ENCODE results near the gene TOMM7.
"Not testable (repeated sequence)": the region's sequence is repeated elsewhere in the genome, so short reads cannot be mapped to it uniquely, and the experiment has no call there.

TOMM7 gene

GRCh38 chr7:22814261-22815208 lies 8.1 kb downstream of the TOMM7 start:
- DNase-seq, result no peak

- DNase-seq, result no peak
These were observed 10.3 kb downstream of the TOMM7 start for GRCh38 chr7:22812353-22812752.

- no peak for DNase-seq
These were observed 10.8 kb downstream of the TOMM7 start for GRCh38 chr7:22811746-22812280.

GRCh38 chr7:22810843-22811242 lies 11.8 kb downstream of the TOMM7 start:
- no peak for DNase-seq

- no peak for DNase-seq
These were observed 12.6 kb downstream of the TOMM7 start for GRCh38 chr7:22809902-22810642.

- DNase-seq, result no peak
These were observed 14.5 kb downstream of the TOMM7 start for GRCh38 chr7:22808140-22808539.

GRCh38 chr7:22806752-22807151 lies 15.9 kb downstream of the TOMM7 start:
- DNase-seq, result no peak

- DNase-seq, result no peak
These were observed 17.4 kb downstream of the TOMM7 start for GRCh38 chr7:22805227-22805626.

GRCh38 chr7:22802831-22803230 lies 19.8 kb downstream of the TOMM7 start:
- DNase-seq, result not testable (repeated sequence)

GRCh38 chr7:22802426-22802825 lies 20.2 kb downstream of the TOMM7 start:
- DNase-seq, result no peak

- DNase-seq, result no peak
These were observed 20.7 kb downstream of the TOMM7 start for GRCh38 chr7:22801912-22802311.

GRCh38 chr7:22799633-22800032 lies 23.0 kb downstream of the TOMM7 start:
- DNase-seq, result no peak

GRCh38 chr7:22793593-22794462 lies 28.8 kb downstream of the TOMM7 start:
- DNase-seq, result no peak

GRCh38 chr7:22791204-22792158 lies 31.2 kb downstream of the TOMM7 start:
- no peak for DNase-seq

- DNase-seq, result not testable (repeated sequence)
These were observed 32.0 kb downstream of the TOMM7 start for GRCh38 chr7:22790640-22791039.

- no peak for DNase-seq
These were observed 34.7 kb downstream of the TOMM7 start for GRCh38 chr7:22787951-22788350.

- DNase-seq, result no peak
These were observed 36.2 kb downstream of the TOMM7 start for GRCh38 chr7:22786290-22786932.

GRCh38 chr7:22784346-22784745 lies 38.3 kb downstream of the TOMM7 start:
- DNase-seq, result no peak

GRCh38 chr7:22783421-22783820 lies 39.2 kb downstream of the TOMM7 start:
- no peak for DNase-seq

- no peak for DNase-seq
These were observed 39.9 kb downstream of the TOMM7 start for GRCh38 chr7:22782616-22783232.

All from cortex of kidney (tissue), 1 donor.